Activated naive CD8-positive, alpha-beta T cell treated with anti-CD3 and anti-CD28 coated beads, Interleukin-2, amount 50 U/mL, for 24 hours (primary cell): Measurements from ENCODE around the gene TGOLN2.
"Not testable (repeated sequence)": the region's sequence is repeated elsewhere in the genome, so short reads cannot be mapped to it uniquely, and the experiment has no call there.

ENCODE experiments used
- ATAC-seq: fragments of 150-1000 bp; cut with Tn5 transposase; one replicate; pipeline ENCODE4 v1.10.0; 2021
- DNase-seq: peaks from one replicate; pipeline ENCODE4 v3.0.0; 2021
- H3K27ac Mint-ChIP-seq: one replicate; pipeline ENCODE4 v1.8.0; 2021; ENCODE audit warnings: mild to moderate bottlenecking, mixed read lengths
- H3K27me3 Mint-ChIP-seq: one replicate; pipeline ENCODE4 v1.8.0; 2021; ENCODE audit warnings: mixed read lengths
- H3K36me3 Mint-ChIP-seq: one replicate; pipeline ENCODE4 v1.8.0; 2021; ENCODE audit warnings: low read depth, mixed read lengths
- H3K4me1 Mint-ChIP-seq: one replicate; pipeline ENCODE4 v1.8.0; 2021; ENCODE audit warnings: mixed read lengths
- H3K4me3 Mint-ChIP-seq: one replicate; pipeline ENCODE4 v1.8.0; 2021; ENCODE audit warnings: mild to moderate bottlenecking, moderate library complexity, mixed read lengths
- H3K9me3 Mint-ChIP-seq: one replicate; pipeline ENCODE4 v1.8.0; 2021; ENCODE audit warnings: mixed read lengths

The TGOLN2 gene

GRCh38 chr2:85347599-85347998 is 19.8 kb upstream of the TGOLN2 start:
- ATAC-seq, result no peak
- H3K9me3 Mint-ChIP-seq, result no peaks in the 10 kb centered on the region
- H3K27me3 Mint-ChIP-seq, result no peaks in the 10 kb centered on the region
- H3K4me3 Mint-ChIP-seq, result no peak overlapping the region
- no peak overlapping the region for H3K27ac Mint-ChIP-seq
- peaks cover 17% of the 10 kb centered on the region for H3K36me3 Mint-ChIP-seq
- peaks cover under 1% of the 10 kb centered on the region for H3K4me1 Mint-ChIP-seq
- DNase-seq, result no peak

GRCh38 chr2:85344356-85344954 is 16.7 kb upstream of the TGOLN2 start:
- H3K4me1 Mint-ChIP-seq, result no peaks in the 10 kb centered on the region
- H3K27ac Mint-ChIP-seq, result no peak overlapping the region
- peaks cover 7% of the 10 kb centered on the region for H3K36me3 Mint-ChIP-seq
- DNase-seq (no peak), ATAC-seq (no peak)
- H3K27me3 Mint-ChIP-seq, result no peaks in the 10 kb centered on the region
- H3K4me3 Mint-ChIP-seq, result no peak overlapping the region
- H3K9me3 Mint-ChIP-seq, result no peaks in the 10 kb centered on the region

GRCh38 chr2:85343207-85343895 is 15.6 kb upstream of the TGOLN2 start:
- H3K9me3 Mint-ChIP-seq, DNase-seq, H3K27me3 Mint-ChIP-seq, ATAC-seq, H3K36me3 Mint-ChIP-seq, H3K4me3 Mint-ChIP-seq, H3K27ac Mint-ChIP-seq, H3K4me1 Mint-ChIP-seq: not testable (repeated sequence)

GRCh38 chr2:85342156-85342555 is 14.4 kb upstream of the TGOLN2 start:
- peaks cover 3% of the 10 kb centered on the region for H3K36me3 Mint-ChIP-seq
- H3K27ac Mint-ChIP-seq, result no peak overlapping the region
- no peak for DNase-seq
- ATAC-seq, result no peak
- H3K4me1 Mint-ChIP-seq, result no peaks in the 10 kb centered on the region
- no peaks in the 10 kb centered on the region for H3K9me3 Mint-ChIP-seq
- H3K27me3 Mint-ChIP-seq, result no peaks in the 10 kb centered on the region
- no peak overlapping the region for H3K4me3 Mint-ChIP-seq

GRCh38 chr2:85341269-85342029 is 13.7 kb upstream of the TGOLN2 start:
- DNase-seq (no peak), ATAC-seq (no peak)
- Mint-ChIP-seq H3K27ac (no peak overlapping the region), H3K36me3 (peaks cover 3% of the 10 kb centered on the region), H3K9me3 (no peaks in the 10 kb centered on the region), H3K27me3 (no peaks in the 10 kb centered on the region), H3K4me3 (no peak overlapping the region), H3K4me1 (no peaks in the 10 kb centered on the region)

- no peaks in the 10 kb centered on the region for H3K4me1 Mint-ChIP-seq
- H3K27me3 Mint-ChIP-seq, result no peaks in the 10 kb centered on the region
- H3K4me3 Mint-ChIP-seq, result no peak overlapping the region
- H3K27ac Mint-ChIP-seq, result no peak overlapping the region
- H3K36me3 Mint-ChIP-seq, result peaks cover 3% of the 10 kb centered on the region
- DNase-seq (no peak), ATAC-seq (no peak)
- no peaks in the 10 kb centered on the region for H3K9me3 Mint-ChIP-seq
Measured at GRCh38 chr2:85340034-85340892, 12.5 kb upstream of the TGOLN2 start.

- Mint-ChIP-seq H3K9me3 (no peaks in the 10 kb centered on the region), H3K36me3 (no peaks in the 10 kb centered on the region), H3K27me3 (no peaks in the 10 kb centered on the region), H3K4me3 (no peak overlapping the region), H3K27ac (no peak overlapping the region), H3K4me1 (peaks cover 4% of the 10 kb centered on the region)
- ATAC-seq (no peak), DNase-seq (no peak)
Measured at GRCh38 chr2:85334928-85335327, 7.1 kb upstream of the TGOLN2 start.

GRCh38 chr2:85333877-85334276 is 6.1 kb upstream of the TGOLN2 start:
- H3K9me3 Mint-ChIP-seq, H3K27me3 Mint-ChIP-seq, H3K4me3 Mint-ChIP-seq, ATAC-seq, DNase-seq, H3K27ac Mint-ChIP-seq, H3K36me3 Mint-ChIP-seq: not testable (repeated sequence)
- peaks cover 11% of the 10 kb centered on the region for H3K4me1 Mint-ChIP-seq

GRCh38 chr2:85330839-85331636 is 3.2 kb upstream of the TGOLN2 start:
- no peak for DNase-seq
- Mint-ChIP-seq H3K4me3 (no peak overlapping the region), H3K4me1 (peaks cover 13% of the 10 kb centered on the region), H3K27ac (no peak overlapping the region), H3K27me3 (no peaks in the 10 kb centered on the region), H3K9me3 (no peaks in the 10 kb centered on the region), H3K36me3 (peaks cover 14% of the 10 kb centered on the region)
- ATAC-seq, result no peak

- not testable (repeated sequence) for H3K27me3 Mint-ChIP-seq, ATAC-seq, H3K9me3 Mint-ChIP-seq, DNase-seq, H3K4me3 Mint-ChIP-seq
- H3K27ac Mint-ChIP-seq, result peak overlapping the region; percentile 30
- H3K36me3 Mint-ChIP-seq, result peaks cover 27% of the 10 kb centered on the region
- H3K4me1 Mint-ChIP-seq, result peaks cover 22% of the 10 kb centered on the region
Measured at GRCh38 chr2:85329701-85330100, 1.9 kb upstream of the TGOLN2 start.

- Mint-ChIP-seq H3K27me3 (no peaks in the 10 kb centered on the region), H3K4me1 (peaks cover 27% of the 10 kb centered on the region), H3K9me3 (no peaks in the 10 kb centered on the region), H3K27ac (peak overlapping the region; percentile 30), H3K4me3 (no peak overlapping the region), H3K36me3 (peaks cover 32% of the 10 kb centered on the region)
- ATAC-seq (no peak), DNase-seq (no peak)
Measured at GRCh38 chr2:85329181-85329651, 1.4 kb upstream of the TGOLN2 start.

GRCh38 chr2:85327160-85327821 is 498 bp downstream of the TGOLN2 start:
- H3K4me3 Mint-ChIP-seq, result peak overlapping the region; percentile 92
- ATAC-seq (peak; percentile 22), DNase-seq (peak; percentile 62)
- H3K9me3 Mint-ChIP-seq, result no peaks in the 10 kb centered on the region
- H3K36me3 Mint-ChIP-seq, result peaks cover 51% of the 10 kb centered on the region
- H3K4me1 Mint-ChIP-seq, result peaks cover 46% of the 10 kb centered on the region
- peak overlapping the region; percentile 98 for H3K27ac Mint-ChIP-seq
- no peaks in the 10 kb centered on the region for H3K27me3 Mint-ChIP-seq

GRCh38 chr2:85326406-85327159 is 1.2 kb downstream of the TGOLN2 start:
- ATAC-seq, result peak; percentile 30
- Mint-ChIP-seq H3K9me3 (no peaks in the 10 kb centered on the region), H3K27me3 (no peaks in the 10 kb centered on the region), H3K36me3 (peaks cover 58% of the 10 kb centered on the region), H3K4me3 (peak overlapping the region; percentile 92), H3K27ac (peak overlapping the region; percentile 98), H3K4me1 (peaks cover 53% of the 10 kb centered on the region)
- DNase-seq, result peak; percentile 48
